HuH-7.5 (cell line): ENCODE results near the gene SUPT5H.

Experiments used
- DNase-seq: peaks from one replicate; pipeline ENCODE4 v3.0.0; 2011; ENCODE audit warnings: low spot score

The SUPT5H gene

GRCh38 chr19:39409208-39410016 is 36.0 kb upstream of the SUPT5H start:
- DNase-seq, result peak; percentile 92

- DNase-seq, result peak; percentile 64
Measured at GRCh38 chr19:39410017-39410830, 35.2 kb upstream of the SUPT5H start.

- no peak for DNase-seq
Measured at GRCh38 chr19:39410831-39411080, 34.6 kb upstream of the SUPT5H start.

GRCh38 chr19:39411081-39411831 is 34.1 kb upstream of the SUPT5H start:
- peak; percentile 72 for DNase-seq

GRCh38 chr19:39411832-39412099 is 33.6 kb upstream of the SUPT5H start:
- DNase-seq, result peak; percentile 91

- peak; percentile 97 for DNase-seq
Measured at GRCh38 chr19:39412100-39412866, 33.1 kb upstream of the SUPT5H start, which contains the start of gene PLEKHG2. Gene PLEKHG2, plus strand, starts transcription at chr19:39412669. Its CDS starts 1,418 bp downstream, at chr19:39414087.

GRCh38 chr19:39412867-39413271 is 32.5 kb upstream of the SUPT5H start:
- no peak for DNase-seq

- peak; percentile 69 for DNase-seq
Measured at GRCh38 chr19:39413272-39413910, 32.0 kb upstream of the SUPT5H start.

- peak; percentile 89 for DNase-seq
Measured at GRCh38 chr19:39413911-39414608, 31.3 kb upstream of the SUPT5H start.

GRCh38 chr19:39415111-39416046 is 30.0 kb upstream of the SUPT5H start:
- DNase-seq, result no peak

GRCh38 chr19:39416152-39417120 is 28.9 kb upstream of the SUPT5H start:
- DNase-seq, result no peak

- DNase-seq, result no peak
Measured at GRCh38 chr19:39417463-39418181, 27.8 kb upstream of the SUPT5H start.

- DNase-seq, result no peak
Measured at GRCh38 chr19:39419003-39419402, 26.4 kb upstream of the SUPT5H start.

GRCh38 chr19:39420769-39421168 is 24.6 kb upstream of the SUPT5H start:
- DNase-seq, result no peak

GRCh38 chr19:39422020-39422419 is 23.4 kb upstream of the SUPT5H start:
- DNase-seq, result no peak

GRCh38 chr19:39423258-39424086 is 21.9 kb upstream of the SUPT5H start:
- DNase-seq, result no peak

GRCh38 chr19:39424934-39425333 is 20.4 kb upstream of the SUPT5H start:
- no peak for DNase-seq
